Ectodermal cell (in vitro differentiated cells): ENCODE measurements around the gene ACP7.
A peak's percentile ranks its signal among the peaks of the same experiment; 100 is the strongest.
"Not testable (repeated sequence)": the region's sequence is repeated elsewhere in the genome, so short reads cannot be mapped to it uniquely, and the experiment has no call there.

ENCODE experiments used
- H3K27ac ChIP-seq: 2 replicates; pipeline ENCODE4 v1.7.0; 2013; ENCODE audit warnings: mild to moderate bottlenecking, low read depth, low read length; ENCODE audit not compliant: insufficient read depth, poor library complexity, severe bottlenecking
- H3K27me3 ChIP-seq: 2 replicates; pipeline ENCODE4 v1.7.0; 2013; ENCODE audit warnings: mild to moderate bottlenecking, low read length; ENCODE audit not compliant: insufficient read depth, control insufficient read depth, poor library complexity, severe bottlenecking
- H3K36me3 ChIP-seq: one replicate; pipeline ENCODE4 v1.7.0; 2013; ENCODE audit warnings: low read length; ENCODE audit not compliant: control insufficient read depth, insufficient read depth
- H3K4me1 ChIP-seq: one replicate; pipeline ENCODE4 v1.7.0; 2013; ENCODE audit warnings: low read length; ENCODE audit not compliant: control insufficient read depth, insufficient read depth
- H3K4me3 ChIP-seq: 2 replicates; pipeline ENCODE4 v1.7.0; 2013; ENCODE audit warnings: low read depth, low read length, control low read depth; ENCODE audit not compliant: insufficient read depth
- H3K9me3 ChIP-seq: 2 replicates; pipeline ENCODE4 v1.7.0; 2013; ENCODE audit warnings: mild to moderate bottlenecking, low read length, moderate library complexity; ENCODE audit not compliant: control insufficient read depth
- WGBS, 2 experiments: methylation state at CpG; one replicate each; pipeline ENCODE4 v1.1.7; 2013; ENCODE audit warnings: missing lambda C conversion rate in 2 of 2; 5-methylcytosine and 5-hydroxymethylcytosine counted together

ACP7 gene

DNA sequence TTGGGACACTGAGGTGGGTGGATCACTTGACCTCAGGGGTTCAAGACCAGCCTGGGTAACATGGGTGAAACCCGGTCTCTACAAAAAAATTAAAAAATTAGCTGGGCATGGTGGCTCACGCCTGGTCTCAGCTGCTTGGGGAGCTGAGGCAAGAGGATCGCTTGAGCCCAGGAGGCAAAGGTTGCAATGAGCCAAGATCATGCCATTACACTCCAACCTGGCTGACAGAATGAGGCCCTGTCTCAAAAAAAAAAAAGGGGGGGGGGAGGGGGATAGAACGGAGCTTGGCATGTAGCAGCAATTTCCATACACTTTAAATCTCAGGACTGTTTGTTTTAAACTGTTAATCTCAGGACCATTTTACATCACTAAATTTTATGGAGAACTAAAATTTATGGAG, 2.2 kb downstream of the ACP7 start:
- no peaks in the 10 kb centered on the region for H3K4me1 ChIP-seq
- H3K27me3 ChIP-seq = peaks cover 46% of the 10 kb centered on the region
- 90 to 91% methylated on average over 3 of the region's 4 CpGs for WGBS, 2 experiments
- H3K27ac ChIP-seq = no peak overlapping the region
- no peaks in the 10 kb centered on the region for H3K9me3 ChIP-seq
- no peak overlapping the region for H3K4me3 ChIP-seq
- H3K36me3 ChIP-seq = no peaks in the 10 kb centered on the region

- no peaks in the 10 kb centered on the region for H3K36me3 ChIP-seq
- H3K4me1 ChIP-seq = no peaks in the 10 kb centered on the region
- 84 to 85% methylated on average over 8 of the region's 8 CpGs for WGBS, 2 experiments
- H3K27ac ChIP-seq = no peak overlapping the region
- no peaks in the 10 kb centered on the region for H3K9me3 ChIP-seq
- no peak overlapping the region for H3K4me3 ChIP-seq
- peaks cover 35% of the 10 kb centered on the region for H3K27me3 ChIP-seq
These were observed 3.9 kb downstream of the ACP7 start for GRCh38 chr19:39087907-39088686.

DNA sequence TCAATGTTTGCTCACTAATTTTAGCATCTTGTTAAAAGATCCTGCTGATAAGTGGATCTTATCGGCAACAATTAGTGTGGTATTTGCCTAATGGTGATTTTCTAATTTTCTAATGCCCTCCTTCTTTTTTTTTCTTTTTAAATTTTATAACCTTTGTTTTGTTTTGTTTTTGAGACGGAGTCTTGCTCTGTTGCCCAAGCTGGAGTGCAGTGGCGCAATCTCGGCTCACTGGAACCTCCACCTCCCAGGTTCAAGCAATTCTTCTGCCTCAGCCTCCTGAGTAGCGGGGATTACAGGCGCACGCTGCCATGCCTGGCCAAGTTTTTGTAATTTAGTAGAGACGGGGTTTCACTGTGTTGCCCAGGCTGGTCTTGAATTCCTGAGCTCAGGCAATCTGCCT, 5.8 kb downstream of the ACP7 start:
- H3K9me3 ChIP-seq, H3K4me3 ChIP-seq, H3K4me1 ChIP-seq, H3K36me3 ChIP-seq, H3K27ac ChIP-seq: not testable (repeated sequence)
- WGBS, 2 experiments = 84 to 92% methylated on average over 7 to 8 of the region's 8 CpGs
- H3K27me3 ChIP-seq = peaks cover 16% of the 10 kb centered on the region

DNA sequence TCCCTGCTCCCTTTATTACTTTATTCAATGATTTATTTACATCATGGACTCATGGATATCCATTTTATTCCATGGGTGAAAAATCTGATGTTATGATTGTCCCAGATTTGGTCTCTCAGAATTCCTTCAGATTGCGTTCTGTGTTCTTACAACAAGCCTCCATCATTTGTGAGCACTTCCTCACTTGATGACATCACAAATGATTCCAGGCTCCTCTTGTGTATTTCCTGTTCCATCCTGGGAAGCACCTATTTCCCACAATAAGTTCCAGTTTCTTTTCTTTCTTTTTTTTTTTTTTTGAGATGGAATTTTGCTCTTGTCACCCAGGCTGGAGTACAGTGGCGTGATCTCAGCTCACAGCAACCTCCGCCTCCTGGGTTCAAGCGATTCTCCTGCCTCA, 6.7 kb downstream of the ACP7 start:
- H3K36me3 ChIP-seq = no peaks in the 10 kb centered on the region
- no peaks in the 10 kb centered on the region for H3K9me3 ChIP-seq
- no peaks in the 10 kb centered on the region for H3K4me1 ChIP-seq
- no peak overlapping the region for H3K4me3 ChIP-seq
- 92 to 93% methylated on average over 4 of the region's 4 CpGs for WGBS, 2 experiments
- peaks cover 8% of the 10 kb centered on the region for H3K27me3 ChIP-seq
- no peak overlapping the region for H3K27ac ChIP-seq

DNA sequence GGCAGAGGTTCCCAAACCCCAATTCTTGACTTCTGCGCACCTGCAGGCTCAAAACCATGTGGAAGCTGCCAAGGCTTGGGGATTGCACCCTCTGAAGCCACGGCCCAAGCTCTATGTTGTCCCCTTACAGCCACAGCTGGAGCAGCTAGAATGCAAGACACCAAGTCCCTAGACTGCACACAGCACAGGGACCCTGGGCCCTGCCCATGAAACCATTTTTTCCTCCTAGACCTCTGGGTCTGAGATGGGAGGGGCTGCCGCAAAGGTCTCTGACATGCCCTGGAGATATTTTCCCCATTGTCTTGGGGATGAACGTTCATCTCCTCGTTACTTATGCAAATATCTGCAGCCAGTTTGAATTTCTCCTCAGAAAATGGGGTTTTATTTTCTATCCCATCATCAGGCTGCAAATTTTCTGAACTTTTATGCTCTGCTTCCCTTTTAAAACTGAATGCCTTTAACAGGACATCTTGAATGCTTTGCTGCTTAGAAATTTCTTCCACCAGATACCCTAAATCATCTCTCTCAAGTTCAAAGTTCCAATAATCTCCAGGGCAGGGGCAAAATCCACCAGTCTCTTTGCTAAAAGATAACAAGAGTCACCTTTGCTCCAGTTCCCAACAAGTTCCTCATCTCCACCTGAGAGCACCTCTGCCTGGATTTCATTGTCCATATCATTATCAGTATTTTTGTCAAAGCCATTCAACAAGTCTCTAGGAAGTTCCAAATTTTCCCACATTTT, 11.8 kb downstream of the ACP7 start:
- not testable (repeated sequence) for H3K4me3 ChIP-seq, H3K36me3 ChIP-seq, H3K9me3 ChIP-seq, H3K27ac ChIP-seq, H3K4me1 ChIP-seq
- 73 to 79% methylated on average over 5 of the region's 5 CpGs for WGBS, 2 experiments
- peaks cover 18% of the 10 kb centered on the region for H3K27me3 ChIP-seq

DNA sequence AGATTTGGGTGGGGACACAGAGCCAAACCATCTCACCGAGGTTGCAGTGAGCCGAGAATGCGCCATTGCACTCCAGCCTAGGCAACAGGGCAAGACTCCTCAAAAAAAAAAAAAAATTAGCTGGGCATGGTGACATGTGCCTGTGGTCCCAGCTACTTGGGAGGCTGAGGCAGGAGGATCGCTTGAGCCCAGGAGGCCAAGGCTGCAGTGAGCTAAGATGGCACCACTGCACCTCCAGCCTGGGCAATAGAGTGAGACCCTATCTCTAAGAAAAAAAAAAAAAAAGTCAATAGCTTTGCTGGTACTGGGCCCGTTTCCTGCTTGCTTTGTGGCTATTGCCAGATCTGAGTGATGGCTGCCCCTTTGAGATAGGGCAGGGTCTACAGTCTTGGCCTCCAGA, 13.1 kb downstream of the ACP7 start:
- WGBS, 2 experiments = 75 to 77% methylated on average over 5 of the region's 5 CpGs
- peaks cover 18% of the 10 kb centered on the region for H3K27me3 ChIP-seq
- H3K4me1 ChIP-seq = no peaks in the 10 kb centered on the region
- H3K4me3 ChIP-seq = no peak overlapping the region
- no peaks in the 10 kb centered on the region for H3K36me3 ChIP-seq
- no peaks in the 10 kb centered on the region for H3K9me3 ChIP-seq
- no peak overlapping the region for H3K27ac ChIP-seq

DNA sequence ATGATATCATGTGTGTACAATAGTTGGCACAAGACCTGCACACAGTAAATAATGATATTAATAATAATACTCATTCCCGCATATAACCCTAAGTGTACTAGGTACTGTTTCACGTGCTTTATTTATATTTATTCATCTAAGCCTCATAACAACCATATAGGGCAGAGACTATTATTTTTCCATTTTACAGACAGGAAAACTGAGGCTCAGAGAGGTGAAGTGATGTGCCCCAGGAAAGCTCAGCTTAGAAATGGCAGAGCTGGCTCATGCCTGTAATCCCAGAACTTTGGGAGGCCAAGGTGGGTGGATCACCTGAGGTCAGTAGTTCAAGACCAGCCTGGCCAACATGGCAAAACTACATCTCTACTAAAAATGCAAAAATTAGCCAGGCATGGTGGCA, 13.6 kb downstream of the ACP7 start:
- 67 to 83% methylated on average over 1 of the region's 2 CpGs for WGBS, 2 experiments
- H3K27me3 ChIP-seq = peaks cover 18% of the 10 kb centered on the region
- no peak overlapping the region for H3K4me3 ChIP-seq
- no peaks in the 10 kb centered on the region for H3K36me3 ChIP-seq
- H3K9me3 ChIP-seq = no peaks in the 10 kb centered on the region
- no peaks in the 10 kb centered on the region for H3K4me1 ChIP-seq
- no peak overlapping the region for H3K27ac ChIP-seq

GRCh38 chr19:39098365-39099269, 14.4 kb downstream of the ACP7 start:
- Histone ChIP-seq H3K4me1 (no peaks in the 10 kb centered on the region), H3K4me3 (peak overlapping the region; percentile 19), H3K27ac (no peak overlapping the region), H3K9me3 (no peaks in the 10 kb centered on the region), H3K36me3 (no peaks in the 10 kb centered on the region), H3K27me3 (peaks cover 18% of the 10 kb centered on the region)
- WGBS, 2 experiments = 55 to 61% methylated on average over 53 of the region's 53 CpGs

GRCh38 chr19:39099341-39099740, 15.2 kb downstream of the ACP7 start:
- H3K4me3 ChIP-seq = peak overlapping the region; percentile 19
- no peaks in the 10 kb centered on the region for H3K4me1 ChIP-seq
- H3K36me3 ChIP-seq = no peaks in the 10 kb centered on the region
- H3K27me3 ChIP-seq = peaks cover 18% of the 10 kb centered on the region
- no peak overlapping the region for H3K27ac ChIP-seq
- WGBS, 2 experiments = 69 to 74% methylated on average over 9 of the region's 9 CpGs
- no peaks in the 10 kb centered on the region for H3K9me3 ChIP-seq
